HCT116 (cell line): ENCODE measurements around the gene WSCD1. TPM values are rescaled to one million over a fixed set of nuclear protein-coding genes. Genes with fewer than 3 reads are reported as not detected.

ENCODE experiments used
- ATAC-seq: fragments of 200-7000 bp; cut with Tn5 transposase; 2 replicates; pipeline ENCODE4 v1.9.1; 2020; ENCODE audit warnings: mild to moderate bottlenecking, moderate library complexity
- BruUV-seq: library from RNA; stranded (reverse); fragments of 400-500 nt; replicated peaks from 2 replicates; lab custom pipeline; 2021; lab: Mats Ljungman, UMichigan
- CTCF ChIA-PET: fragments of 300-600 bp; sonication (Branson Sonifier 250); formaldehyde crosslinking; loops from one replicate; lab custom pipeline; 2021; ENCODE audit warnings: antibody characterized with exemption; lab: Charles Lee
- POLR2A ChIA-PET: fragments of 300-600, 350-600 bp; sonication (Branson Sonifier 250); formaldehyde crosslinking; loops from one replicate; lab custom pipeline; 2021; ENCODE audit warnings: antibody characterized with exemption; lab: Charles Lee
- RAD21 ChIA-PET, 2 experiments: fragments of 300-600 bp; sonication (Branson Sonifier 250); formaldehyde crosslinking; loops; one replicate each; lab custom pipeline; 2023; ENCODE audit warnings: low total read pairs in 2 of 2; ENCODE audit not compliant: uncharacterized antibody in 2 of 2, unreplicated experiment in 2 of 2, low non-redundant PET in 1 of 2; lab: Charles Lee
- DNase-seq: peaks from one replicate; pipeline ENCODE4 v3.0.0-alpha.2; 2010; ENCODE audit warnings: low read depth, low spot score
- H2AFZ ChIP-seq: fragments of 200-600 bp; shearing (Covaris generic), sonication (generic); 2 replicates; pipeline ENCODE4 v1.6.1; 2017; ENCODE audit warnings: low read depth, mixed run types, mixed read lengths, antibody characterized with exemption, low read length; ENCODE audit not compliant: poor library complexity, severe bottlenecking
- H3K27ac ChIP-seq: 2 replicates; pipeline ENCODE4 v1.5.1; 2012; ENCODE audit warnings: low read depth, low read length
- H3K27me3 ChIP-seq: fragments of 200-600 bp; sonication (generic); 2 replicates; pipeline ENCODE4 v1.6.1; 2016; ENCODE audit warnings: mixed run types, low read length, mixed read lengths; ENCODE audit not compliant: insufficient read depth
- H3K36me3 ChIP-seq, 2 experiments: fragments of 200-500 bp in 1 of 2; fragments of 200-600 bp in 1 of 2; sonication (Bioruptor generic) in 1 of 2; sonication (generic) in 1 of 2; 2 replicates each; pipeline versions ENCODE4 v1.5.1 to v1.6.1; 2014 to 2016; ENCODE audit warnings: low read length in 2 of 2, inconsistent platforms in 1 of 2, mixed read lengths in 1 of 2, mixed run types in 1 of 2; ENCODE audit not compliant: insufficient read depth in 2 of 2, control insufficient read depth in 1 of 2
- H3K4me1 ChIP-seq, 2 experiments: fragments of 200-600 bp in 1 of 2; sonication (generic) in 1 of 2; 2 replicates each; pipeline versions ENCODE4 v1.5.1 to v1.6.1; 2012 to 2017; ENCODE audit warnings: low read length in 2 of 2, inconsistent platforms in 1 of 2, mild to moderate bottlenecking in 1 of 2, mixed read lengths in 1 of 2, mixed run types in 1 of 2, moderate library complexity in 1 of 2; ENCODE audit not compliant: insufficient read depth in 2 of 2, control insufficient read depth in 1 of 2
- H3K4me2 ChIP-seq: fragments of 200-600 bp; sonication (generic); 2 replicates; pipeline ENCODE4 v1.6.1; 2017; ENCODE audit warnings: mixed run types, low read length, mixed read lengths
- H3K4me3 ChIP-seq, 2 experiments: fragments of 200-600 bp in 1 of 2; sonication (generic) in 1 of 2; replicated peaks in 1 of 2; 2 replicates each; pipeline ENCODE4 v1.5.1; 2011 to 2016; ENCODE audit warnings: low read length in 2 of 2, control low read depth in 1 of 2, low read depth in 1 of 2, mild to moderate bottlenecking in 1 of 2, mixed read lengths in 1 of 2, mixed run types in 1 of 2
- H3K79me2 ChIP-seq: fragments of 200-600 bp; sonication (generic); 2 replicates; pipeline ENCODE4 v1.6.1; 2017; ENCODE audit warnings: mild to moderate bottlenecking, mixed run types, low read length, moderate library complexity, mixed read lengths; ENCODE audit not compliant: insufficient read depth
- H3K9ac ChIP-seq: fragments of 200-600 bp; sonication (generic); 2 replicates; pipeline ENCODE4 v1.6.1; 2016; ENCODE audit warnings: low read length, mixed read lengths
- H3K9me2 ChIP-seq: fragments of 200-600 bp; sonication (generic), shearing (Covaris generic); 2 replicates; pipeline ENCODE4 v1.6.1; 2017; ENCODE audit warnings: mixed run types, mild to moderate bottlenecking, moderate library complexity; ENCODE audit not compliant: insufficient read depth
- H3K9me3 ChIP-seq, 2 experiments: fragments of 200-500 bp in 1 of 2; fragments of 200-600 bp in 1 of 2; sonication (Bioruptor generic) in 1 of 2; sonication (generic) in 1 of 2; 2 replicates each; pipeline ENCODE4 v1.6.1; 2014 to 2017; ENCODE audit warnings: low read length in 2 of 2, mixed read lengths in 2 of 2, inconsistent platforms in 1 of 2, low read depth in 1 of 2, mild to moderate bottlenecking in 1 of 2, mixed run types in 1 of 2, moderate library complexity in 1 of 2; ENCODE audit not compliant: control insufficient read depth in 1 of 2, insufficient read depth in 1 of 2
- H4K20me1 ChIP-seq: fragments of 200-600 bp; sonication (generic), shearing (Covaris generic); 2 replicates; pipeline ENCODE4 v1.6.1; 2017; ENCODE audit warnings: mixed run types, mild to moderate bottlenecking, moderate library complexity; ENCODE audit not compliant: insufficient read depth
- CBX3 ChIP-seq: IDR thresholded peaks from 2 replicates; pipeline ENCODE4 v1.6.1; 2012; ENCODE audit warnings: low read depth
- CEBPB ChIP-seq: IDR thresholded peaks from 2 replicates; pipeline ENCODE4 v1.6.1; 2012; ENCODE audit warnings: low read depth
- CTCF ChIP-seq, 3 experiments: fragments of 200-600 bp in 1 of 3; sonication (generic) in 1 of 3; IDR thresholded peaks in 2 of 3; conservative IDR thresholded peaks in 1 of 3; 2 replicates each; pipeline ENCODE4 v1.5.1; 2012 to 2017; ENCODE audit warnings: low read depth in 2 of 3, low read length in 2 of 3, antibody characterized with exemption in 1 of 3, borderline replicate concordance in 1 of 3, control low read depth in 1 of 3, mild to moderate bottlenecking in 1 of 3, mixed read lengths in 1 of 3, mixed run types in 1 of 3, moderate library complexity in 1 of 3; ENCODE audit not compliant: insufficient read depth in 1 of 3
- EGR1 ChIP-seq: IDR thresholded peaks from 2 replicates; pipeline ENCODE4 v1.6.1; 2012; ENCODE audit warnings: low read depth
- EZH2 ChIP-seq: fragments of 200-600 bp; sonication (generic); IDR thresholded peaks from 2 replicates; pipeline ENCODE4 v1.6.1; 2017; ENCODE audit warnings: antibody characterized with exemption, mixed run types
- EZH2phosphoT487 ChIP-seq: fragments of 200-600 bp; IDR thresholded peaks from 2 replicates; pipeline ENCODE4 v1.6.1; 2018; ENCODE audit warnings: antibody characterized with exemption, borderline replicate concordance
- JUND ChIP-seq: IDR thresholded peaks from 2 replicates; pipeline ENCODE4 v1.6.1; 2012
- POLR2A ChIP-seq: IDR thresholded peaks from 2 replicates; pipeline ENCODE4 v1.7.0; 2011; ENCODE audit warnings: borderline replicate concordance; ENCODE audit not compliant: insufficient read depth, insufficient read length; ENCODE audit errors: extremely low read depth
- POLR2AphosphoS5 ChIP-seq: IDR thresholded peaks from 2 replicates; pipeline ENCODE4 v1.6.1; 2011; ENCODE audit warnings: mild to moderate bottlenecking, low read depth, low read length, moderate library complexity
- SIN3A ChIP-seq: IDR thresholded peaks from 2 replicates; pipeline ENCODE4 v1.6.1; 2012; ENCODE audit warnings: low read depth
- SRF ChIP-seq: IDR thresholded peaks from 2 replicates; pipeline ENCODE4 v1.6.1; 2012; ENCODE audit warnings: low read depth
- TCF7L2 ChIP-seq: IDR thresholded peaks from 2 replicates; pipeline ENCODE4 v1.7.0; 2011; ENCODE audit warnings: borderline replicate concordance, inconsistent platforms; ENCODE audit not compliant: insufficient read depth, insufficient read length; ENCODE audit errors: extremely low read depth
- YY1 ChIP-seq: IDR thresholded peaks from 2 replicates; pipeline ENCODE4 v1.6.1; 2011; ENCODE audit warnings: low read length, low read depth, moderate library complexity, mild to moderate bottlenecking; ENCODE audit not compliant: insufficient replicate concordance; ENCODE audit errors: extremely low read depth
- ZBTB33 ChIP-seq: IDR thresholded peaks from 2 replicates; pipeline ENCODE4 v1.6.1; 2011; ENCODE audit warnings: mild to moderate bottlenecking, low read length, moderate library complexity; ENCODE audit not compliant: insufficient replicate concordance; ENCODE audit errors: extremely low read depth
- ZNF274 ChIP-seq: fragments of 200-500 bp; sonication (Bioruptor generic); IDR thresholded peaks from 2 replicates; pipeline ENCODE4 v1.6.1; 2014; ENCODE audit warnings: mild to moderate bottlenecking, low read depth, low read length, inconsistent platforms
- intact Hi-C: fragments of 100-400 bp; cut with micrococcal nuclease; formaldehyde crosslinking; loops from 2 replicates; pipeline ENCODE4 v1.10.0; 2022
- total RNA-seq: library from RNA; stranded (reverse); gene quantifications from one replicate; pipeline ENCODE4 v1.2.1, GENCODE V29; 2021; ENCODE audit not compliant: unreplicated experiment
- TF ChIP-seq, protein P1 (sequence below): IDR thresholded peaks from 2 replicates; pipeline ENCODE4 v1.6.1; 2012

The WSCD1 gene
- total RNA-seq, 1 experiment from 2014 or later: 0.15 TPM

- H3K27me3 ChIP-seq: peaks cover 63% of the 10 kb centered on the region
- ChIA-PET RAD21 (no interaction called here), POLR2A (no interaction called here), CTCF (no interaction called here)
- TF ChIP-seq SIN3A: no peak
- TF ChIP-seq, protein P1, sequence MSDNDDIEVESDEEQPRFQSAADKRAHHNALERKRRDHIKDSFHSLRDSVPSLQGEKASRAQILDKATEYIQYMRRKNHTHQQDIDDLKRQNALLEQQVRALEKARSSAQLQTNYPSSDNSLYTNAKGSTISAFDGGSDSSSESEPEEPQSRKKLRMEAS: no peak
- TF ChIP-seq TCF7L2: no peak
- TF ChIP-seq ZNF274: no peak
- TF ChIP-seq EZH2: no peak
- H3K9ac ChIP-seq: no peak overlapping the region
- H3K9me3 ChIP-seq: no peaks in the 10 kb centered on the region
- no TSS peak for BruUV-seq
- ATAC-seq (no peak), DNase-seq (no peak)
- no peaks in the 10 kb centered on the region for H4K20me1 ChIP-seq
- intact Hi-C loops: no loop called here
- no peak overlapping the region for H3K4me3 ChIP-seq
- no peaks in the 10 kb centered on the region for H3K4me1 ChIP-seq
- no peak overlapping the region for H2AFZ ChIP-seq
- no peaks in the 10 kb centered on the region for H3K79me2 ChIP-seq
- no peak overlapping the region for H3K27ac ChIP-seq
- H3K36me3 ChIP-seq: no peaks in the 10 kb centered on the region
- H3K9me2 ChIP-seq: no peaks in the 10 kb centered on the region
- no peak overlapping the region for H3K4me2 ChIP-seq
Measured at GRCh38 chr17:6105649-6106007, 35.4 kb downstream of the WSCD1 start.

- H2AFZ ChIP-seq: no peak overlapping the region
- RAD21 ChIA-PET: no interaction called here
- peaks cover 57% of the 10 kb centered on the region for H3K27me3 ChIP-seq
- H3K9me2 ChIP-seq: no peaks in the 10 kb centered on the region
- H3K4me3 ChIP-seq: no peak overlapping the region
- H3K36me3 ChIP-seq: no peaks in the 10 kb centered on the region
- H3K9ac ChIP-seq: no peak overlapping the region
- DNase-seq (no peak), ATAC-seq (no peak)
- no peaks in the 10 kb centered on the region for H3K9me3 ChIP-seq
- no peaks in the 10 kb centered on the region for H3K79me2 ChIP-seq
- no peaks in the 10 kb centered on the region for H4K20me1 ChIP-seq
- no peaks in the 10 kb centered on the region for H3K4me1 ChIP-seq
- intact Hi-C loops: no loop called here
- no TSS peak for BruUV-seq
- H3K4me2 ChIP-seq: no peak overlapping the region
- no peak overlapping the region for H3K27ac ChIP-seq
- CTCF ChIA-PET: no interaction called here
- TF ChIP-seq CBX3: no peak
- no peak for TF ChIP-seq POLR2AphosphoS5
- no peak for TF ChIP-seq EGR1
- no peak for TF ChIP-seq ZBTB33
- TF ChIP-seq ZNF274: no peak
- no peak for TF ChIP-seq JUND
- TF ChIP-seq YY1: no peak
- no peak for TF ChIP-seq CEBPB
- no peak for TF ChIP-seq SRF
- TF ChIP-seq POLR2A: no peak
- no peak for TF ChIP-seq TCF7L2
- TF ChIP-seq EZH2phosphoT487: no peak
- no peak for TF ChIP-seq CTCF (IDR thresholded peaks at IDR 0.05 in 2 of 3, conservative IDR thresholded peaks at IDR 0.05 in 1 of 3; ENCODE audit: borderline replicate concordance in 1 of 3, insufficient read depth in 1 of 3, low read depth in 2 of 3, low read length in 2 of 3)
- POLR2A ChIA-PET: no interaction called here
Measured at GRCh38 chr17:6106212-6106611, 36.0 kb downstream of the WSCD1 start.
